Measurements from ENCODE around the gene TLR5. TPM values are rescaled to one million over a fixed set of nuclear protein-coding genes. Genes with fewer than 3 reads are reported as not detected.

TLR5 gene
- total and polyA plus RNA-seq, 2 experiments from 2014 or later, result not detected

DNA sequence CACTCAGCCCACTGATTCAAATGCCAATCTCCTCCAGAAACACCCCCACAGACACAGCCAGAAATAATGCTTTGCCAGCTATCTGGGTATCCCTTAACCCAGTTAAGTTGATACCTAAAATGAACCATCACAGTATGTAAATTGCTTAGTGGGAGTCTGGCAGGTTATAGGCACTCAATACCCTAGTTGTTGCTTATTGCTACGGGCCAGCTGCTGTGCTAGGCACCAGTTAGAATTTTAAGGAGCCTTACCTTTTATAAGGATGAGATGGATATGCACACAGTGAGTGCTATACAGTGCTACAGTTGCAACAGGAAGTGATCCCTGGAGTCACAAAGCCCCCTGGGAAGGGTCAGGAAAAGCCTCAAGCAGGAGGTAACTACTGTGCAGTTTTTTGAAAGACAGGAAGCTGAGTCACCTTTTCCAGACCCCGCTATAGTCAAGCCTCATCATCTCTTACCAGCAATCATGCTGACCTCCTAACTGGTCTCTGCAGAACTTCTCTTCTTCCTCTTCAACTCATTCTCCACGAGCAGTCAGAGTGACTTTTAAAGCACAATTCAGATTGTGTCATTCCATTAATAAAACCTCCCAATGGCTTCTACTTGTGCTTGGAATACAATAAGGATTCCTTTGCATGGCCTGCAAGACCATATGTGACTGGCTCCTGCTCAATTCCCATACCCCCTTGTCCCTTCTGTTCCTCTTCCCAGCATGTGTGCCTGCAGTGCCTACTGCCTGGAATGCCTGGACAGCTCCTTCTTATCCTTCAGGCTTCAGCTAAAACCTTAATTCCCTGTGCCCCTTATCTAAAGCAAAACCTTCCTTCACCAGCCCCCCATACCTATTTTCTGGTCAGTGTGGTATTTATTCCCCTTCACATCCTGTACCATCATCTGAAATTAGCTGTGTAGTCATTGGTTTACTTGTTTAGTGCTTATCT is 10.4 kb upstream of the TLR5 start:
- peak; percentile 40 for DNase-seq
- Histone ChIP-seq H3F3A (ENCODE audit: insufficient read depth) (no peaks in the 10 kb centered on the region), H3K27me3 (replicated peaks; ENCODE audit: insufficient read depth) (no peaks in the 10 kb centered on the region; the same call in 1 of the 2 replicates), H2AFZ (no peak overlapping the region), H4K20me1 (ENCODE audit: insufficient read depth) (no peaks in the 10 kb centered on the region), H3K9me2 (ENCODE audit: insufficient read depth) (no peaks in the 10 kb centered on the region), H3K79me2 (ENCODE audit: insufficient read depth) (no peaks in the 10 kb centered on the region), H3K4me1 (ENCODE audit: insufficient read depth) (no peaks in the 10 kb centered on the region), H3K4me2 (ENCODE audit: unreplicated experiment) (no peak overlapping the region), H3K36me3 (ENCODE audit: low read depth) (no peaks in the 10 kb centered on the region), H3K9me3 (ENCODE audit: low read depth) (no peaks in the 10 kb centered on the region), H3K9ac (no peak overlapping the region), H3K27ac (no peak overlapping the region), H3K4me3 (no peak overlapping the region)
- in situ Hi-C loops (cut with MboI), result no loop called here
- TF ChIP-seq EZH2phosphoT487 (IDR thresholded peaks at IDR 0.05; ENCODE audit: insufficient read depth, low read depth), result no peak
- TF ChIP-seq EZH2 (IDR thresholded peaks at IDR 0.05; ENCODE audit: insufficient read depth, poor library complexity, severe bottlenecking), result no peak
- 67 to 69% methylated on average over 3 of the region's 3 CpGs for WGBS, 2 experiments (ENCODE audit: low coverage in 1 of 2, low lambda C conversion rate in 2 of 2, missing lambda C conversion rate in 2 of 2)

DNA sequence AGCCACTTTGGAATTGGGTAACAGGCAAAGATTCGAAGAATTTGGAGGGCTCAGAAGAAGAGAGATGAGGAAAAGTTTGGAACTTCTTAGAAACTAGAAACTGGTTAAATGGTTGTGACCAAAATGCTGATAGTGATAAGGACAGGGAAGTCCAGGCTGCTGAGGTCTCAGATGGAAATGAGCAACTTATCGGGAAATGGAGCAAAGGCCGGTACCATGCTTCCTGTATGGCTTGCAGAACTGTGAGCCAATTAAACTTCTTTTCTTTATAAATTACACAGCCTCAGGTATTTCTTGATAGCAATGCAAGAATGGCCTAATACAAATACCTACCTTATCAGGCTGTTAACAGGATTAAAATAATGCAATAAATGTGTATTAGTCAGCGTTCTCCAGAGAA is 9.4 kb upstream of the TLR5 start:
- H3K9me3 ChIP-seq (ENCODE audit: low read depth), result no peaks in the 10 kb centered on the region
- H3K27ac ChIP-seq, result no peak overlapping the region
- TF ChIP-seq EZH2phosphoT487 (IDR thresholded peaks at IDR 0.05; ENCODE audit: insufficient read depth, low read depth), result no peak
- TF ChIP-seq EZH2 (IDR thresholded peaks at IDR 0.05; ENCODE audit: insufficient read depth, poor library complexity, severe bottlenecking), result no peak
- no peak overlapping the region for H3K4me2 ChIP-seq (ENCODE audit: unreplicated experiment)
- no peak overlapping the region for H3K4me3 ChIP-seq
- in situ Hi-C loops (cut with MboI), result no loop called here
- no peaks in the 10 kb centered on the region for H3K4me1 ChIP-seq (ENCODE audit: insufficient read depth)
- H3F3A ChIP-seq (ENCODE audit: insufficient read depth), result no peaks in the 10 kb centered on the region
- H3K9me2 ChIP-seq (ENCODE audit: insufficient read depth), result no peaks in the 10 kb centered on the region
- H3K79me2 ChIP-seq (ENCODE audit: insufficient read depth), result no peaks in the 10 kb centered on the region
- H3K36me3 ChIP-seq (ENCODE audit: low read depth), result no peaks in the 10 kb centered on the region
- no peaks in the 10 kb centered on the region for H4K20me1 ChIP-seq (ENCODE audit: insufficient read depth)
- 87 to 94% methylated on average over 4 of the region's 4 CpGs for WGBS, 2 experiments (ENCODE audit: low coverage in 1 of 2, low lambda C conversion rate in 2 of 2, missing lambda C conversion rate in 2 of 2)
- H3K9ac ChIP-seq, result no peak overlapping the region
- H2AFZ ChIP-seq, result no peak overlapping the region
- DNase-seq, result no peak
- no peaks in the 10 kb centered on the region for H3K27me3 ChIP-seq (replicated peaks; ENCODE audit: insufficient read depth)

DNA sequence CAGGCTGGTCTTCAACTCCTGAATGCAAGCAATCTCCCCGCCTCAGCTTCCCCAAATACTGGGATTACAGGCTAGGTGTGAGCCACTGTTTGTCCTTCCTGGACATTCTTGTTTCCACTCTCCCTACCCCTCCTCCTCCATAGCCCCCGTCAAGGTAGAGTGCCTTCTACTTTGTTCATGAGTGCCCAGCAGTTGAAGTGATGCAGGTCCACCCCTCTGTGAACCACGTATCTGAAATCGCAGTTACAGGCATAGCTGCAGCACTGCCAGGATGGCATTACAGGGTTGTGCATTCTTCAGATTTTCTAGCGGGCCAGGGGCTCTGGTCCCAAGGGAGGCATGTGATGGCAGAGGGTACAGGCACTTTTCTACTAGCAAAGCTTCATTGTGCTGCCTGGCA is 7.4 kb upstream of the TLR5 start:
- Histone ChIP-seq H2AFZ (no peak overlapping the region), H3K27me3 (replicated peaks; ENCODE audit: insufficient read depth) (no peaks in the 10 kb centered on the region), H3K4me3 (no peak overlapping the region), H3K9me3 (ENCODE audit: low read depth) (no peaks in the 10 kb centered on the region), H3K9ac (no peak overlapping the region), H3K27ac (no peak overlapping the region), H3K4me2 (ENCODE audit: unreplicated experiment) (no peak overlapping the region), H3K4me1 (ENCODE audit: insufficient read depth) (no peaks in the 10 kb centered on the region), H4K20me1 (ENCODE audit: insufficient read depth) (no peaks in the 10 kb centered on the region), H3K79me2 (ENCODE audit: insufficient read depth) (no peaks in the 10 kb centered on the region), H3K9me2 (ENCODE audit: insufficient read depth) (no peaks in the 10 kb centered on the region), H3K36me3 (ENCODE audit: low read depth) (no peaks in the 10 kb centered on the region), H3F3A (ENCODE audit: insufficient read depth) (no peaks in the 10 kb centered on the region)
- WGBS, 2 experiments (ENCODE audit: low coverage in 1 of 2, low lambda C conversion rate in 2 of 2, missing lambda C conversion rate in 2 of 2), result 78 to 83% methylated on average over 5 of the region's 5 CpGs
- no peak for DNase-seq
- in situ Hi-C loops (cut with MboI), result no loop called here
- no peak for TF ChIP-seq EZH2 (IDR thresholded peaks at IDR 0.05; ENCODE audit: insufficient read depth, poor library complexity, severe bottlenecking)
- TF ChIP-seq EZH2phosphoT487 (IDR thresholded peaks at IDR 0.05; ENCODE audit: insufficient read depth, low read depth), result no peak

DNA sequence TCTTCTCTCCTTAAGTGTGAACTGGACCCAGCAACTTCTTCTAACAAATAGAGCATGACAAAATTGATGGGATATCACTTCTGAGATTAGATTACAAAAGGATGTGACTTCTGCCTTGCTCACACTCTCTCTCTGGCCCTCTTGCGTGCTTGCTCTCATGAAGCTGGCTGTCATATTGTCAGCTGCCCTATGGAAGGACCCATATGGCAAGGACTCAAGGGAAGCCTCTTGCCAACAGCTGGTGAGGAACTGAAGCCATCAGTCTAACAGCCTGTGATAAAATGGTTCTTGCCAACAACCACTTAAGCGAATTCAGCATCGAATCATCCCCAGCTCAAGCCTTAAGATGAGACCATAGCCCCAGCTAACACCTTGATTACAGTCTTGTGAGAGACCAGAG is 4.8 kb upstream of the TLR5 start:
- no peaks in the 10 kb centered on the region for H3K36me3 ChIP-seq (ENCODE audit: low read depth)
- no peak overlapping the region for H3K4me2 ChIP-seq (ENCODE audit: unreplicated experiment)
- H3K9ac ChIP-seq, result no peak overlapping the region
- H4K20me1 ChIP-seq (ENCODE audit: insufficient read depth), result no peaks in the 10 kb centered on the region
- no peak for DNase-seq
- H3K27ac ChIP-seq, result no peak overlapping the region
- no peaks in the 10 kb centered on the region for H3K9me3 ChIP-seq (ENCODE audit: low read depth)
- no peaks in the 10 kb centered on the region for H3K79me2 ChIP-seq (ENCODE audit: insufficient read depth)
- 1 to 7% methylated on average over 3 of the region's 3 CpGs for WGBS, 2 experiments (ENCODE audit: low coverage in 1 of 2, low lambda C conversion rate in 2 of 2, missing lambda C conversion rate in 2 of 2)
- TF ChIP-seq EZH2 (IDR thresholded peaks at IDR 0.05; ENCODE audit: insufficient read depth, poor library complexity, severe bottlenecking) (no peak), EZH2phosphoT487 (IDR thresholded peaks at IDR 0.05; ENCODE audit: insufficient read depth, low read depth) (no peak)
- no peaks in the 10 kb centered on the region for H3F3A ChIP-seq (ENCODE audit: insufficient read depth)
- no peaks in the 10 kb centered on the region for H3K4me1 ChIP-seq (ENCODE audit: insufficient read depth)
- 0 out of 2 replicates have a peak, but pooled peaks cover 4% of the 10 kb centered on the region for H3K27me3 ChIP-seq (replicated peaks; ENCODE audit: insufficient read depth)
- H3K9me2 ChIP-seq (ENCODE audit: insufficient read depth), result no peaks in the 10 kb centered on the region
- no peak overlapping the region for H3K4me3 ChIP-seq
- no peak overlapping the region for H2AFZ ChIP-seq
- in situ Hi-C loops (cut with MboI), result no loop called here
